IPS-11a (cell line): ENCODE data around the gene RAPGEF4.

Experiments used
- H3K4me3 ChIP-seq: one replicate; pipeline ENCODE4 v1.5.1; 2013; ENCODE audit warnings: low read depth, low read length, control low read depth

Gene RAPGEF4

DNA sequence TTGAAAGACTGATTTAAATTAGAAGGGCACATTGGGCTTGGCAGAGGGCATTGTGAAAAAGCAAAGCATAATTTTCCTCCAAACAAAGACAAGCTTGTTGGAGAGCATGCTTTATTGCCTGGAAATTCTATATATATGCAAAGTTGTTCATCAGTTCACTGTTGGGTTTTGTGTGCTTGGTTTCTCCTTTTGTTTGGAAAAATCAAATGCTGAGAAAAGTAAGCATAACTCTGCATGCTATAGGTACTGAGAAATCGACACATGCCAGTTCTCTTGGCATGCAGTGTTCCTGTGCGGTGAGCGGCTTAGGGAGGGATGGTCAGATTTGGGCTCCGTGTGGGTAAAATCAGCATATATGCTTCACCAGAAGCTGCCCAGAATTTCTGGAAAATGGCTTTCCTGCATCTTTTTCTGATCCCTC, 161.0 kb downstream of the RAPGEF4 start:
- H3K4me3 ChIP-seq: no peak overlapping the region

DNA sequence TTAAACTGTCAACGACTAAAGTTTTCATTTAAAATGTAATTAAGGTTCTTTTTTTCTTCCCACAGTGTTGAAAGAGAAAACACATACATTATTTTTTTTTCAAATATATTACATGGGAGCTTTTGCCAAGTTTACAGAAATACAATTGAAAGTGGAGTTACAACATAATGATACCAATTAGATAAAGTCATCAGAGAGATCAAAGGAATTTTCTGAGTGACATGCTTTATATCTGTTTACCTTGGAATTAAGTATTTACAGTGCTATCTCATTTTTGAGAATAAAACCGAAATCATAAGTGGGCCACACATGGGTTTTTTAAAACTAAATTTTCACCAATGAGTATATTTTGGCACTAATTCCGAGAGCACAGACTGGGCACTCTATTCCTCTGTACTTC, 165.2 kb downstream of the RAPGEF4 start:
- no peak overlapping the region for H3K4me3 ChIP-seq

DNA sequence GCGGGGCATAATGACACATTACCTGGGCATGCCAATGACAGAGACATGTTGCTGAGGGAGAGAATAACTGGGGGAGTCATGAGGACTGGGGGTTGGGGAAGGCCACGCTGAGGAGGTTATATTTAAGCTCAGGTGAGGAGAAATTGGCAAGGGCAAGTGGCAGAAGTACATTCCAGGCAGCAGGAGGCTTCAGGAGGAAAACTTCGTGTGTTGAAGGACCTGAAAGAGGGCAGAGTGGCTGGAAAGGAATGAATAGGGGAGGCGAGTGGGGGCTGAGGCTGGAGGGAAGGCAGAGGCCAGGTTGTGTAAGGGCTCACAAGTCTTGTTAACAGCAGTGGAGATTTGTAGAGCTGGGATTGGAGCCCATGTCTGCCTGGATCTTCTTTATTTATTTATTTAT, 166.3 kb downstream of the RAPGEF4 start:
- H3K4me3 ChIP-seq: no peak overlapping the region

DNA sequence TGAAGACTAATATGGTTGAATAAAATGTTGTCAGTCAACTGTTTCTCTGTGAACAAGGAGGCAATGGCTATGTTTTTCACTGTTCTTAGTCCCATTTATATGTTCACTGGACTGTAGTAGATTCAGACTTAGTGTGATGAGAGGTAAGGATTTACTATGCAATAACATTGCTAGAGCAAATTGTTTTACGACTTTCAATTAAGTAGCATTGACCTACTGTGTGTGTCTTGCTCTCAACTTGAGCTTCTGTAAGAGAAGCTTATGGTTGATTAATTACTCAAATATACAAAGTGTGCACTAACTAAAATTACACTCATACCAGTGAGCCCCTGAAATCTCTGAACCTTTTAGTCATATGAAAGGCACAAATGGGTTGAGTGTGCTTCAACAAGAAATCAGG, 168.6 kb downstream of the RAPGEF4 start:
- no peak overlapping the region for H3K4me3 ChIP-seq

DNA sequence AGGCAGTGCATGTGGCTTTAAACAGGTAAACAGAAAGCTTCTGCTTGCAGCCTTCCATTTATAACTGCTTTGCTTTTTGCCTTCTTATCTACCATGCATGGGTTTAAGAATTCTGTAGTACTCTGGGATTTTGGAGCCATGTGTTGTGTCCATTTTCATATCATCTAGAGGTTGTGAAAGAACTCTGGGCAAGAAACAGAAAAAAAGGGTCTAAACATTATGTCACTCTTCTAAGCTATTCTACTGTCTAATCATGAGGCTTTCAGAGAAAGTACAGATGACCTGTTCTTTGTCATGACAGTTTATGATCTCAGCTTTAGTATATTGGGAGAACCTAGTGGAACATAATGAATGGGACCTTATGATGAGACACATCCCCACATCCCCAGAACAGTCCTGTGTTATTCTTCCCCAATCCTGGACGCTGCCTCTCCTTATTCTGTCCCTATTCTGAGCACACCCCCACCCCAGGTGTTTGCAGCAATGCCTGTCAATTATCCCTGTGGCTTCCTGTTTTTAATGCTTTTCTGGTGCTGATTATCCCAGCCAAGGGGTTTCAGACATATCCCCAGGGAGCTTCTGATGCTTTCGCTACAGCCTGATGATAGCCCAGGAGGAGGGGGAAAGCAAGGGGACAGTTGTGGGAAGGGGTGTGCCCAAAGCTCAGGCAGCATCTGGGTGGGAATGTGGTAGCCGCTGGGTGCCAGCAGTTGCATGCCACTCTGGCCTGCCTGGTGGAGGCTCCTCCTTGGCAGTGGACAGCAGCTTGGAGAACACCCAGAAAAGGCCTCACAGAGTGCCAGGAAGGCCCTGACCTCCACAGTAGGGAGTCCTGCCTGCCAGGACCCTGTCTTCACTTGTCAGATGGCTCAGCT, 170.5 kb downstream of the RAPGEF4 start:
- H3K4me3 ChIP-seq: no peak overlapping the region

DNA sequence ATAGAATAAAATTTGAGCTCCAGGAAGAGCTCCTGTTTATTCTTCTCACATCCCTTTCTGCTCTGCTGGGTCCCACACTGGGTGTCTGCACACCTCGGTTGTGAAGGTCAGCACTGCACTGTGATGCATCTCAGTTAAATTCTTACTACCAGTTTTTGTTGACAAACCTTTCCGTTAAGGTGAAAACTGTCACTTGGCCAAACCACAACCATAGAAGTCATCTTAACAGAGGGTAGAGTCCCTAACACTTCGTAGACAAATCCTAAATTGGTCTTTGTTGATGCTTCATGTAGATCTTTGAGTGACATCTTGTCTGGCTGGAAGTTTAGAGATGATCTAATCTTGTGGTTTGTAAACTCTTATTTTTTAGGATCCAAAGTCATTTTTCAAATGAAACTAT, 172.6 kb downstream of the RAPGEF4 start:
- no peak overlapping the region for H3K4me3 ChIP-seq

DNA sequence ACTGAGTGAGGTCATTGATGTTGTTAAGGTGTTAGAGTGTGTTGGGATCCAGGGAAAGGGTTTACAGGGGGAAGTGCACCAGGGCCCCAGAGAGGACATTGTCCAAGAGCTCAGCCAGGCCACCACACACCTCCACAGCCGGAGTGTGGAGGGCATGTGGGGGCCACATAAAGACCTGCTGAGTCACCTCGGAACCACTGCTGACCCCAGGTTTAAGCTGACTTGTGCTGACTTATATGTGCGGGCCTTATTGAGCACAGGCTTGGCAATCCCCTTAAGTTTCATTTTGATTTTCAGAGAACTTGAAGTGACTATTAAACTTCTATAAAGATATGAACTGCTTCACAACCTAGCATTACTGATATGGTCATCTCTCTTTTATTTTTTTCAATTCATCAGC, 173.8 kb downstream of the RAPGEF4 start:
- H3K4me3 ChIP-seq: no peak overlapping the region

DNA sequence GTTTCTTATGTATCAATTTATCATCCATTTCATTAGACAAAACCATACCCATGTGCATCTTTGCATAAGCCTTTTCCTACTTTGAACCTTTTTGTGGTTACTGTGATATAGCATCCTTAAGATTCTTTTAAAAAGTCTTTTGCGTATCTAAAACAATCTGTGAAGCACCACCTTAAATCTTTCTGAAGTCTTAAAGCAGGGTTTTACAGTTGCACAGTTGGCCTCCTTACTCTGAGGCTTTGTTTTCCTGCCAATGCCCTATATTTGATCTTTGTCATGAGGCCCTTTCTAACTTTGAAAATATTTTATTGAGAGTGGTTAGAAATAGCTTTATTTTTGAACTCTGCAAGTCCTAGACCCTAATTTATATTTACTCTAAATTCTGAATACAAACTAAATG, 176.6 kb downstream of the RAPGEF4 start:
- no peak overlapping the region for H3K4me3 ChIP-seq

DNA sequence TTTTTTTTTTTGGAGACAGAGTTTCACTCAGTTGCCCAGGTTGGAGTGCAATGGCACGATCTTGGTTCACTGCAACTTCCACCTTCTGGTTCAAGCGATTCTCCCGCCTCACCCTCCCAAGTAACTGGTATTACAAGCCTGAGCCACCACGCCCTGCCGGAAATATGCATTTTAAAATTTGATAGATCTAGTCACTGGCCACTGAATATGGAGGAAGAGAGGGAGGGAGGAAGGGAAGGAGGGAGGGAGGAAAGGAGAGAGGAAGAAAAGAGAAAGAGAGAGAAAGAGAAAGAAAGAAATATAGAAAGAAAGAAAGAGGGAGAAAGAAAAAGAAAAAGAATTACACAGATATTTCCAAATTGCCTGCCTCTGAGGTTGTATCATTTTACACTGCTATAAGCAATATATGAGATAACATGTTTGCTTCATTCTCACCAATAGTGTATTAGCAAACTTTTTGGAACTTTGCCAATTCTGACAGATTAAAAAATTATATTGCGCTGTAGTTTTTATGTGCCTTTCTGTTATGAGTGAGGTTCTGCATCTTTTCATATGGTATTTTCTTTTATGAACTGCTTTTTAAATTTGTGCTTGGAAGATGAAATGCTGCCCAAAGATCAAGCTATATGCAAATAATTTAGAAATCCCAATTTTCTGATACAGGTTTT, 178.8 kb downstream of the RAPGEF4 start:
- H3K4me3 ChIP-seq: no peak overlapping the region

DNA sequence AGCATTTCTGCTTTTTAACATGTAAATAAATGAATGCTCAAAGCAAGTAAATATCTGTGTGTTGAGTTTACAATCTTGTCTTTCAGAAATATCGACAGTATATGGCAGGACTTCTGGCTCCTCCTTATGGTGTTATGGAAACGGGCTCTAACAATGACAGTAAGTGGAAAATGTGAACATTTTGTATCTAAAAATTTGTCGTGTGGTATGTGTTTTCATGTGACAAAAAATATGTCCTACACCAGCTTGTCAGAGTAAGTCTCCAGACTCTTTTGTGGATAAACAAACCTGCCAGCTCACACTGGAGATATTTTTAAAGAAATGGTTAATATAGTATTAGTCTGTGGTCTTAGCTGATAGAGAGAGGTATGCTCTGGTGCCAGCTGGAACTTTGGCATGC, 182.1 kb downstream of the RAPGEF4 start:
- no peak overlapping the region for H3K4me3 ChIP-seq

DNA sequence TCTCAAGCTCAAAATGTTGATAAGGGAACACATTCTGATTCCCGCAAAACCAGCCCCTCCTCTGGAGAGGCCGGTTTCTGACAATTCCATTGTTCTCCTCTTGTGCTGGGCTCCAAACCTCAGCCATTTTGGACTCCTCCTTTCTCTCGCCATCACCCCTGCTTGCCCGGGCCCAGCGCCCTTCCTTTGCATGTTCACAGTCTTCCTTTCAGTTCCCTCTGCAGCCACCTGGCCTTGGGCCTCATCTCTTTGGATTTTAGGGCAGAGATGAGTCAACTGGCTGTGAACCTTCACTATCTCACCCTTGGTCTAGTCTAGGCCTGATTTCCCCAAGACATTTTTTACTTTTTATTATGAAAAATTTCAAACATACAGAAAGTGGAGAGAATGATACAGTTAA, 184.1 kb downstream of the RAPGEF4 start:
- H3K4me3 ChIP-seq: no peak overlapping the region

DNA sequence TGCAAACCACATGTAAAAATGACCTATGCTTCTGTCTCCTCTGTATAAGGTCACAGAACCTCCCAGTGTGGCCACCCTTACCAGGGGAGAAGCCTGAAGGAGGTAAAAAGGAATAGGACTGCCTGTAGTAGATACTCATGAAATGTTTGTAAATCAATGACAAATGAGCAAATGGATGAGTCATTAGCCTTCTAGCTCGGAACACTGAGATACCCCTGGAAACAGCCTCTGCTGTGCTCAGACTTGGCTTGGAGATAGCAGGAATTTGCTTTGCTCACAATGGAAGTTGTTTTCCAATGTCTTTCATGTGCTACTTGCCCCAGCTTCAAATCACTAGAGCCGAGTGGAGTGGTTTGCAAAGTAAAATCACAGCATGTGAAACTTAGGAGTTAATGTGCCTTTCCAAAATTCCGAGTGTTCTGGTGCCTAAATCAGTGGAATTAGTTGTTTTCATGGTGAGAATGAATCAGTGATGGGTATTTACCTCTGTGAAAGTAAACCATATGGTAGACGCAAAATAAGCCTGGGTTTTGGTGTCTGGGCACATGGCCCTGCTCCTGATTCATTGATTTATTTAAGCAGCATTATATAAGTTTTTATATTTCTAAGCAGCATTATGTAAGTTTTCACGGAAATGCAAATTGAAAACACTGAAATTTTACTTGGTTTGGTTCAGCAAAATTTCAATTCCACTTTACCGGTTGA, 186.0 kb downstream of the RAPGEF4 start:
- no peak overlapping the region for H3K4me3 ChIP-seq

DNA sequence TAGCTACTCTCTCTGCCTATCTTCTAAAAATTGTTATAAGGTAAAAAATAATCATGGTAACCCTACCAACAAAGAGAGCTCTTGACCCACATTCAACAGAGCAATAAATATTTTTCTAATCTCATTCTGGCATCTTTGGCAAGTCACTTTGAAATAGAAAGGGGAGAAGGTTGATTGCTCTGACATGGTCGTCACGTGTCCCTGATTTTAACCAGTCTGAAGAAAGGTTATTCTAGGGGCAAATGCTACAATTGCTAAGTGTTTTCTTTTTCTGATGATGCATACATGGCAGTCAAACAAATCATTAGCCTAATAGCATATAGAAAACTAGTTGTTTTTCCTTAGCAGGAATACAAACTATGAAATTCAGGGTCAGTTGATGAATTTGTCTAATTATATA, 186.7 kb downstream of the RAPGEF4 start:
- no peak overlapping the region for H3K4me3 ChIP-seq

DNA sequence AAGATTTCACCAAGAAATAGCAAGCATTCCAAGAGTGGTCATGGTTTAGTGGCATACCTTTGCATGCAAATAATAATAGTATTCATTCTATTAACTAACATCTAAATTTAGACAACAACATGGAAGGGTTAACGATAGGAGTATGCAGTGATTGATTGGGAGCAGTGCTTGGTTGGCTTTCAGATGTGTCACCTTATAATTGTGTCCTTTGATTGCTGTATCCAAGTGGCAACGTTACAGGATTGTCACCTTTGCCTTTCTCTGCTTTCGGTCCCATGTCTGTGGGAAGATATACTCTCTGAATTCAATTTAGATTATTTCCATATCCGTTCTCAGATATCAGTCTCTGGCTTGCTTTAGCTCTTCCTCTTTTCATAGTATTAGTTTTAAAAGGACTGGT, 187.2 kb downstream of the RAPGEF4 start:
- H3K4me3 ChIP-seq: no peak overlapping the region

DNA sequence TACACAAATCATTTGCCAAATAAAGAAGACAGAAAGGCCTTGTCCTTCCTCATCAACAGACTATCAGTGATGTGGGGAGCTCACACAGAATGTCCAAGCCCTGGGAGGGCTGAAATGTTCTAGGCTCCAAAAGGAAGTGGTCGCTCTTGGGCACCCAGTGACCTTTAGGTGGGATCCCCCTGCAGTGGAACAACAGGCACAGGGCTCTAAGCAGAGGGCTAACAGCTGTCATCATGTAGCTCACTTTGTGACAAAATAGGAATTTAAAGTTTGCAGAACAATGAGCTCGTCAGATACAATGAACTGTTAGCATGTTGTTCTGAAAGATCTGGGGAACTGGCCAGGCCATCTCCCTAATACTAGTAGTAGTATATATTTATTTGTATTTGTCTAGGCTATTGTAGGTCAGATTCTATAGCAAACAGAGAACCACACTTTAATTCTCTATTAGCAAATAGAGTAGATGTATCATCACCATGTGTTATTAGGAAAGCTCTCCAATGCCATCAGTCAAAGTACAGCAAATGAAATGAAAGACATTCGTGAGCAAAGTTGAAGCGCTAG, 188.5 kb downstream of the RAPGEF4 start:
- H3K4me3 ChIP-seq: no peak overlapping the region

DNA sequence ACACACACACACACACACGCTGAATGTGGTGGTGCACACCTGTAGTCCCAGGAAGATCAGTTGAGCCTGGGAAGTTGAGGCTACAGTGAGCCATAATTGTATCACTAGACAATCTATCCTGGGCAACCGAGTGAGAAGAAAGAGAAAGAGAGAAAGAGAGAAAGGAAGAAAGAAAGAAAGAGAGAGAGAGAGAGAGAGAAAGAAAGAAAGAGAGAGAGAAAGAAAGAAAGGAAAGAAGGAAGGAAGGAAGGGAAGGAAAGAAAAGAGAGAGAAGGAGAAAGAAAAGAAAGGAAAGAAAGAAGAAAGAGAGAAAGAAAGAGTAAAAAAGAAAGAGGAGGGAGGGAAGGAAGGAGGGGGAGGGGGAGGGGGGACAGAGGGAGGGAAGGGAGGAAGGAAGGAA, 190.0 kb downstream of the RAPGEF4 start:
- no peak overlapping the region for H3K4me3 ChIP-seq

DNA sequence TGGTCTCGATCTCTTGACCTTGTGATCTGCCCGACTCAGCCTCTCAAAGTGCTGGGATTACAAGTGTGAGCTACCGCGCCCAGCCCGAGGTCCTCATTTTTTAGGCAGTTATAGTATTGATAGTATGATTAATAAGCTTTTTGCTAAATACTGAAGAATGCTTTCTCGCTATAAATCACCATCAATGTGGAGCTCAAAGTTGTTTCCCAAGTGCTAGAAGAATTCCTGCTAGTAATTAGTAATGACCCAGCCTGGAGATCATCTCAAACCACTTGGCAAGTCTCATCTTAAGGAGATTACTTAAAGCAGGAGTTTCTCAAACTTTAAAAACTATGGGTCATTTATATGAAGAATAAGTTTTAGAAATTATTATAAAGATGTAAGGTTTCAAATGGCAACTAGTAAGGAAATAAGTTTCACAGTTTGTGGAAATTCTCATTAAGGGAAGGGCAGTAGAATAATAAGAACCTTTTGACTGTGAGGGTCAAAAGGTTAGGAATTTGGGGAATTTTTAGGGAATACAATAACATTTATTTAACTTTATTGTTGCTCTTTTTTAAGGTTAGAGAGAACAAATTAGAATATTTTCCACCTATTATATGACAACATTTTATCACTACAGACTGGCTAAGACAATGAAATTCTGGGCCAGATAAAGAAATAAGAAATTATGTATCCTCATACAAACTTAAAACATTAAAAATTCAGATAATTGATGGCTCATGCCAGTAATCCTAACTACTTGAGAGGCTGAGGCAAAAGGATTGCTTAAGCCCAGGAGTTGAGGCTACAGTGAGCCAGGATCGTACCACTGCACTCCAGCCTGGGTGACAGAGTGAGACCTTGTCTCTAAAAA, 191.4 kb downstream of the RAPGEF4 start:
- no peak overlapping the region for H3K4me3 ChIP-seq

DNA sequence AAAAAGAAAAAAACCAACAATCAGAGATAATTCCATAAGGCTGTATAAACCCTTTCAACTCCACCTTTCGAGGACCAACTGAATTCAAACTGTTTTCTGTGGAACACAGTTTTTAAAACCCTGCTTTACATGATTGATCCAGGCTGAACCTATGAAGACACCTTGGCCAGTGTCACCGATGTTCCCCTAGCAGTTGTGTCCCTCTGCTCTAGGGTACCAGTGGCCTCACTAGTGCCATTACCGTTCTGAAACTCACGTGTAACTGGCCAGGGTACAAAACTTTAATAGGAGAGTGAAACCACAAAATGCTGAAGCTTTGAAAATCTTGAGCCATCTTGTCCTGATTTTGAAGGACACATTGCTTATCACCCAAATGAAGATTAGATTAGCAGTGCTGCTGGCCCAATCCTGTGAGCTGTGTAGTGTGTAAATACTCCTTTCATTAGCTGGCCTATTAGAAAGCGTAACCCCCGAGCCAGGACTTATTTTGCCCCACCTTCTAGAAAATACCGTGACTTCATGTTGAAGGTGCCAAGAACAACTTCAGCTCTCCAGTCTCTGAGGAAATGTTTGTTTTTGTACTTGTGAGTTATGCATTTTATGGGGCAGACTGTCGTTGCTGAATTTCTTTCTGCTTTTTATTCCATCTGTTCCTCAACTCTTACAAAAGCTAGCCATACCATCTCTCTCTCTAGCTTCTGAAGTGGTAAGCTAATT, 192.2 kb downstream of the RAPGEF4 start:
- no peak overlapping the region for H3K4me3 ChIP-seq

DNA sequence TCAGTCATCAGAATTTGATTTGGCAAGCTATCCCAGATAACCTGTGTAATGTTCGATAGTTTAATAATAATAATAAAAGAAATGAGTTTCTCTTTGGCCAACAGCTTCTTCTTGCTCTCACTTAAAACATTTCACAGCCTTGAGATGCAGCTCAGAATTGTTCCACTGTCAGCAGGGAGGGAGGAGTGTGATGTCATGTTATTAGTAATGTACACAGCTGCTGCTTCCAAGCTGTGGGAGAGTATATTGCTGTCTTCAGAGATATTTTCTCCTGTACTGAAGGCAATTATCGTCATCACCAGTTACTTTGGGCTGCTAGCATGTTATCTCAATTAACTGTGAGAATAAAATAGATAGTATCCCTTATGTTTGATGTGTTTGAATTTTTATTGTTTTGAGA, 193.1 kb downstream of the RAPGEF4 start:
- no peak overlapping the region for H3K4me3 ChIP-seq

DNA sequence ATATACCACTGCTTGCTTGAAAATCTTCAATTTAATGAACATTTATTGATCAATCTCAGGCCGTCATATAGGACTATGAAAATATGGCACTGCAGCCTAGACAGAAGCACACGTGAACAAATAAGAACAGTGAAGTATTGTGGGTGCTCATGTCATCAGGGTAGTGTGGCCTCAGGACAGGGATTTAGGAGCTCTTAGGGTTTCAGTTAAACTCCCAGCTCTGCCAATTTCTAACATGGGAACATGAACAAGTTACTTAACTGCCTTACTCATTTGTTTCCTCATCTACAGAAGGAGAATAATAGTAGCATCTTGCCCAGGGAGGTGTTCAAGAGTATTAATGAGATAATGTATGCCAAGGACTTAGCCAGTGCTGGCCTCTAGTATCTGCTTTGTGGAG, 194.0 kb downstream of the RAPGEF4 start:
- no peak overlapping the region for H3K4me3 ChIP-seq
